Measurements from ENCODE around the gene DISC1.
"Not testable (repeated sequence)": the region's sequence is repeated elsewhere in the genome, so short reads cannot be mapped to it uniquely, and the experiment has no call there.

DISC1 gene

DNA sequence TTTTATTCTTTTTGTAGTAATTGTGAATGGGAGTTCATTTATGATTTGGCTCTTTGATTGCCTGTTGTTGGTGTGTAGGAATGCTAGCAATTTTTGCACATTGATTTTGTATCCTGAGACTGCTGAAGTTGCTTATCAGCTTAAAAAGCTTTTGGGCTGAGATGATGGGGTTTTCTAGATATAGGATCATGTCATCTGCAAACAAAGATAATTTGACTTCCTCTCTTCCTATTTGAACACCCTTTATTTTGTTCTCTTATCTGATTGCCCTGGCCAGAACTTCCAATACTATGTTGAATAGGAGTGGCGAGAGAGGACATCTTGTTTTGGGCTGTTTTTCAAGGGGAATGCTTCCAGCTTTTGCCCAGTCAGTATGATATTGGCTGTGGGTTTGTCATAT is 31.6 kb downstream of the DISC1 start:
- peaks cover 25% of the 10 kb centered on the region for H3K4me1 Mint-ChIP-seq
- H3K27me3 Mint-ChIP-seq, H3K27ac Mint-ChIP-seq, H3K4me3 Mint-ChIP-seq, DNase-seq, CTCF ChIA-PET: not testable (repeated sequence)
- H3K36me3 Mint-ChIP-seq, result peaks cover 23% of the 10 kb centered on the region
- peaks cover 39% of the 10 kb centered on the region for H3K9me3 Mint-ChIP-seq

DNA sequence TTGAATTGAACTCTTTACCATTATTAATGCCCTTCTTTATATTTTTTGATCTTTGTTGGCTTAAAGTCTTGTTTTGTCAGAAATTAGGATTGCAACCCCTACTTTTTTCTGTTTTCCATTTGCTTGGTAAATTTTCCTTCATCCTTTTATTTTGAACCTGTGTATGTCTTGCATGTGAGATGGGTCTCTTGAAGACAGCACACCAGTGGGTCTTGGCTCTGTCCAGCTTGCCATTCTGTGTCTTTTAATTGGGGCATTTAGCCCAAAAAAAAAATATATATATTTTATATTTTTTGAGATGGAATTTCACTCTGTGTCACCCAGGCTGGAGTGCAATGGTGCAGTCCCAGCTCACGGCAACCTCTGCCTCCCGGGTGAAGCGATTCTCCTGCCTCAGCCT is 33.6 kb downstream of the DISC1 start:
- CTCF ChIA-PET, result no interaction called here
- Mint-ChIP-seq H3K9me3 (peaks cover 48% of the 10 kb centered on the region), H3K36me3 (peaks cover 25% of the 10 kb centered on the region), H3K27me3 (no peaks in the 10 kb centered on the region), H3K27ac (no peak overlapping the region), H3K4me1 (peaks cover 21% of the 10 kb centered on the region), H3K4me3 (no peak overlapping the region)
- no peak for DNase-seq

DNA sequence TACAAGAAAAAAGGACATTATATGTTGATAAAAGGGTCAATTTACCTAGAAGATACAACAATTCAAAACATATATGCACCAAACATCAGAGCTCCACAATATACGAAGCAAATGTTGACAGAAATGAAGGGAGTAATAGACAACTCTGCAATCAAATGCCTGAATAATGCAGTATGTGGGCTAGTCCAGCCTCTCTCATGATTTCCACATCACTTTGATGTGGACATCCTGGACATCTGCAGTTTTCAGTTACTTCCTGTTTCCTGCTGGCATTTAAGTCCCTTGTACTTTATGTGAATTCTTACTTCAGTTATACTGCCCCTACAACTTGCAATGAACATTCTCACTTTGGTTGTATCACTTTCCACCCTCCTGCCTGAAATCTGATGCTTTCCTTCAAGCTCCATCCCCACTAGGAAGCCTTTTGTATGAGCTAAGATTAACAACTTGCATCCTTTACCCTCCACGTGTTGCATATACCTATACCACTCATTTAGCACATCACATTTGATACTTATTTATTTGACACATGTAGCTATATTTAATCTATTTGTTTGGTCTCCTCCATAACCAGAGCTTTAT is 36.7 kb downstream of the DISC1 start:
- CTCF ChIA-PET, result no interaction called here
- H3K36me3 Mint-ChIP-seq, result peaks cover 25% of the 10 kb centered on the region

DNA sequence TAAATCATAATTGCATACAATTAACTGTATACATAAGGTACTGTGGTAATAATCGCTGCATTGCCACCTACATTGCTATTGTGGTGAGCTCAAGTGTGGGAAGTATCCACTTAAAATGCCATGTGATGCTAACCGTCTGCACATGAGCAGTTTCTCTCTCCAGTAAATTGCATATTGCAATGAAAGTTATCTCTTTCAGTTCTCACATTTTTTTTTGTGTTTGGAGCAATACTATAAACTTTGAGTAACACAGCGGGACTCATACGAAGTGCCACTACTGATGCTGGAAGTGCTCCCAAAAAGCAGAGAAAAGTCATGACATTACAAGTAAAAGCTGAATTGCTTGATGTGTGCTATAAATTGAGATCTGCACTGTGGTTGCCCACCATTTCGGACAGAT is 38.5 kb downstream of the DISC1 start:
- Mint-ChIP-seq H3K36me3 (peaks cover 24% of the 10 kb centered on the region), H3K9me3 (peaks cover 39% of the 10 kb centered on the region), H3K4me3 (no peak overlapping the region), H3K27me3 (no peaks in the 10 kb centered on the region), H3K4me1 (peaks cover 14% of the 10 kb centered on the region), H3K27ac (no peak overlapping the region)
- no peak for DNase-seq
- CTCF ChIA-PET, result no interaction called here

More for the DNA sequence above, 36.7 kb downstream of the DISC1 start:
- peaks cover 34% of the 10 kb centered on the region for H3K9me3 Mint-ChIP-seq
- DNase-seq, result no peak
- no peaks in the 10 kb centered on the region for H3K27me3 Mint-ChIP-seq
- H3K4me3 Mint-ChIP-seq, result no peak overlapping the region
- no peak overlapping the region for H3K27ac Mint-ChIP-seq
- H3K4me1 Mint-ChIP-seq, result peaks cover 18% of the 10 kb centered on the region

DNA sequence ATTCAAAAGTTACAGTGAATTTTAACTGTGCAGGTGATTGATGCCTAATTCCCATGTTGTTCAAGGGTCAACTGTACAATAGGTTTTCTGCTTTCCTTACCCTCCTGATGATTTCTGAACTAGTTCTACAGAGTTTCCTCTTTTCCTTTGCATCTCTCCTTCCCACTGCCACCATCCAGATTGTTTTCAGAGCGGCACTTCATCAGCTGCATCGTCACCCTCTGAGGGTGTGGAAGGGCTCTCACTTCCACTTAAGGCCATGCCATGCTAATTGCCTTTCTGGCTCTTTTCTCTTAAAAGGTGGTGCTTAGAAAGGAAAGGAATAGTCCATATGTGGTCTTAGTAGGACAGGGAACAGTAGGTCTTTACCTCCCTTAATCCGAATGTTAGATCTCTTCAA is 39.1 kb downstream of the DISC1 start:
- no peak for DNase-seq
- Mint-ChIP-seq H3K4me1 (peaks cover 14% of the 10 kb centered on the region), H3K27ac (no peak overlapping the region), H3K36me3 (peaks cover 23% of the 10 kb centered on the region), H3K9me3 (peaks cover 39% of the 10 kb centered on the region), H3K4me3 (no peak overlapping the region), H3K27me3 (no peaks in the 10 kb centered on the region)
- CTCF ChIA-PET, result no interaction called here

DNA sequence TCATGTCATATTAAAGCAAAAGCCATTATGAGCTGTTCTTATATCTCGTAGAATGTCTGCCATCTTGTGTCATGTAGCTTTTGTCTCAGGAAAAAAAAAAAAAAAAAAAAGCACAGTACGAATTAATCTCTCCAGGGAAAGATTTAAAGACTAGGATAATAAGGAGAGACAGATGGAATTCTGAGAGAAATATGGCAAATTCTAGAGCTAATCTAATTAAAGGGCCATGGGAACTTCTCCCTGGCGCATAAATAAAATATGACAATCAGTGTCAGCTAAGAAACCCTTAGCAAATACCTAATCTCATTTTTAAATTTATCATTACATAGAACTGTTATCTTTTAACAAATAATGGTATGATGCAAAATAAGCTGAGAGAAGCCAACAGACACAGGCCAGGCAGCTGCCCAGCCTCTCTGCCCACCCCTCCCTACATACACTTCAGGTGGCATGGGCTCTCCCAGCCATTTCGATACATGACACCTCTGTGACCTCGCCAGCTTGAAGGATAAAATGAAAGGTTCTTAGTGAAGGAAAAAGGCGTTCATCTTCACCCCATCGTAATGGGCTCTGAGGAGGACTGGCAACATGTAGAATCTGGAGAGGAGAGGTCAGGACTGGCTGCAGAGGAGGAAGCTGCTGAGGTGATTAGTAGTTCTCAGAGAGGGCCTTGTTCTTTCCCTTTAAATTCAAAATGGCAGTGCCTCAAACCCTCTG is 39.8 kb downstream of the DISC1 start:
- Mint-ChIP-seq H3K36me3 (peaks cover 23% of the 10 kb centered on the region), H3K4me3 (no peak overlapping the region), H3K4me1 (peaks cover 9% of the 10 kb centered on the region), H3K27me3 (no peaks in the 10 kb centered on the region), H3K9me3 (peaks cover 38% of the 10 kb centered on the region), H3K27ac (no peak overlapping the region)
- no peak for DNase-seq
- CTCF ChIA-PET, result no interaction called here

DNA sequence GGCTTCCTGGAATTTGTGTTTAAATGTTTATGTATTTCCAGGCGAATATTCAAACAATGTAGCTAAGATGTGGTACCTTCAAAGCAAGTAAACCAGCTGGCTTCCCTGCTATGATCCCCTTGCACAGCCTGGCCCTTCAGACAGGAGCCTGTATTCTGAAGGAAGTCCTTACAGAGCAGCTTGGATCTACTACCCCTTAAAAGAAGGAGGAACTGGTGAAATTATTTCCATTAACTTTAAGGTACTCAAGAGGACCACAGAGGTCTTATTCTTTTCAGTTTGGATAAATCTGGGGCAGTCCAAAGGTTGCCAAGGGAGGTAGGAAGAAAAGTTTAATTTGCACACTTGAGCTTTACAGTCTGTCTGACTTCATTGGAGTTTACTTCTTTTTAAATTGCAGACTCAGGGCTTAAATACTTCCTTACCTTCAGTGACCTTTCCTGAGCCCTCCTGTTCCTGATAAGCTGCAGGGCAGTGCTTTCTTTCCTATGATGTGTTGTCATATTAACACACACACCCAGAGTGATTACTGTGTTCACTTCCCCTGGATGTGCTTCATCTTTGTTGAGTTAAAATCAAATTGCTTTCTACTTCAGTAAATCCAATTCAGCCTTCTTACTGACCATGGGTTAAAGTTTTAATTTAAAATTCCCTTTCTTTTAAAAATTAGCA is 40.5 kb downstream of the DISC1 start:
- no peaks in the 10 kb centered on the region for H3K27me3 Mint-ChIP-seq
- peaks cover 3% of the 10 kb centered on the region for H3K4me1 Mint-ChIP-seq
- no peak overlapping the region for H3K27ac Mint-ChIP-seq
- CTCF ChIA-PET, result interaction anchor here (1.1 kb wide), 1 partner anchor 90 kb away, joined by 5 read pairs; no protein-coding TSS in a partner anchor
- H3K4me3 Mint-ChIP-seq, result no peak overlapping the region
- DNase-seq, result no peak
- peaks cover 18% of the 10 kb centered on the region for H3K36me3 Mint-ChIP-seq
- H3K9me3 Mint-ChIP-seq, result peaks cover 35% of the 10 kb centered on the region

DNA sequence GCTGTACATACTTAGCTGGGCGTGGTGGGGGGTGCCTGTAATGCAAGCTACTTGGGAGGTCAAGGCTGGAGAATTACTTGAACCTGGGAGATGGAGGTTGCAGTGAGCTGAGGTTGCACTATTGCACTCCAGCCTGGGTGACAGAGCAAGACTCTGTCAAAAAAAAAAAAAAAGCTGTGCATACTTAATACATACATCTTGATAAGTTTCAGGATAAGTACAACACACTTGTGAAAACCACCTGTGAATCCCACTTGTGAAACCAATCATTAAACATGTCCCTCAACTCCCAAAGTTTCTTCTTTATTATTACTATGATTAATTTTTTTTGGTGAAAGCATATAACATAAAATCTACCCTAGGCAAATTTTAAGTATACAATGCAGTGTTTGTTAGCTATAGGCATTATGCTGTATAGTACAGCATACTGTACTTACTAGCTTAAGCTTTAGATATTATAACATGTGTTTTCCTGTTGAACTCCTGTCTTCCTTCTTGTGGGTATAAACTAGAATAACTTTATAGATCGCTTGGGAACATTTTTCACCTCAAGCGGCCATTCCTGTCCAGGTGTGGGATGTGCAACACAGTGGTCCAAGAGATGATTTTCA is 41.4 kb downstream of the DISC1 start:
- peaks cover 18% of the 10 kb centered on the region for H3K36me3 Mint-ChIP-seq
- H3K27ac Mint-ChIP-seq, result no peak overlapping the region
- H3K4me3 Mint-ChIP-seq, result no peak overlapping the region
- no peak for DNase-seq
- CTCF ChIA-PET, result interaction anchor here (0.6 to 1.1 kb wide), 2 partner anchors 89 to 98 kb away, joined by 3 to 5 read pairs; no protein-coding TSS in a partner anchor
- peaks cover 31% of the 10 kb centered on the region for H3K9me3 Mint-ChIP-seq
- no peaks in the 10 kb centered on the region for H3K4me1 Mint-ChIP-seq
- H3K27me3 Mint-ChIP-seq, result no peaks in the 10 kb centered on the region

DNA sequence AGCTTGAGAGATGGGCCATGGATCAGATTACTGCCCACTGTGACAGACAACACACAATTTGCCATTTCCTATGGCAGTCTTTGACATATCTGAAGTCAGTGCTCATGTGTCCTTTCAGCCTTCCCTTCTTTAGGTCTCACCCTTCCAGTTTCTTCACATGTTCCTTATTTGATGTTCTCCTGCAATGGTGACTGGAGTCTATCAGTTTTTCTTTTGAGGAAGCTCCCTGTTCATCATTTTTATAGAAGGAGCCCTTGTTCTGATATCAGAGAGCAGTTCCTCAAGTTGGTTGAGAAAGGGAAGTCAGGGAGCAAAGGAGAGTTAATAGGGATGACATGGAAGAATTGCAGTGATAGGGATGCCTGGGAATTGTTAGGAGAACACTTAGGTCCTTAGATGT is 42.2 kb downstream of the DISC1 start:
- H3K9me3 Mint-ChIP-seq, result peaks cover 27% of the 10 kb centered on the region
- H3K27ac Mint-ChIP-seq, result no peak overlapping the region
- CTCF ChIA-PET, result no interaction called here
- no peaks in the 10 kb centered on the region for H3K27me3 Mint-ChIP-seq
- H3K4me3 Mint-ChIP-seq, result no peak overlapping the region
- peaks cover 18% of the 10 kb centered on the region for H3K36me3 Mint-ChIP-seq
- H3K4me1 Mint-ChIP-seq, result no peaks in the 10 kb centered on the region
- no peak for DNase-seq

DNA sequence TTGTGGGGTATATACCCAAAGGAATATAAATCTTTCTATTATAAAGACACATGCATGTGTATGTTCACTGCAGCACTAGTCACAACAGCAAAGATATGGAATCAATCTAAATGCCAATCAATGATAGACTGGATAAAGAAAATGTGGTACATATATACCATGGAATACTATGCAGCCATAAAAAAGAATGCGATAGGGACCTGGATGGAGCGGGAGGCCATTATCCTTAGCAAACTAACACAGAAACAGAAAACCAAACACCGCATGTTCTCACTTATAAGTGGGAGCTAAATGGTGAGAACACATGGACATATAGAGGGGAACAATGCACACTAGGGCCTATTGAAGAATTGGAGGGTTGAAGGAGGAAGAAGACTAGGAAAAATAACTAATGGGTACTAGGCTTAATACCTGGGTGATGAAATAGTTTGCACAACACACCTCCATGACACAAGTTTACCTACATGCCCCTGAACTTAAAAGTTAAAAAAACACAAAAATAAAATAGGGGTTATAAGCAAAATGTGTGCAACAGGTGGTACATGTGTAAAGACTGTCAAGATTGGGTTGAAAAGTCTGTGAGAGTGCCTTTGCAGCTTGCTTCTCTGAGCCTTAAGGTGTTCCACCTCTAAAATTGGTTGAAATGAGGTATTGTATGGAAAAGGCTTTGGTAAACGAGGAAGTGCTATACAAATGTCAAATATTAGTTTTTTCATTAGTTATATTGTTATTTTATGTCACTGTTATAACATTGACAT is 43.5 kb downstream of the DISC1 start:
- CTCF ChIA-PET, DNase-seq, H3K27ac Mint-ChIP-seq, H3K4me3 Mint-ChIP-seq, H3K27me3 Mint-ChIP-seq, H3K4me1 Mint-ChIP-seq: not testable (repeated sequence)
- peaks cover 22% of the 10 kb centered on the region for H3K9me3 Mint-ChIP-seq
- peaks cover 15% of the 10 kb centered on the region for H3K36me3 Mint-ChIP-seq

DNA sequence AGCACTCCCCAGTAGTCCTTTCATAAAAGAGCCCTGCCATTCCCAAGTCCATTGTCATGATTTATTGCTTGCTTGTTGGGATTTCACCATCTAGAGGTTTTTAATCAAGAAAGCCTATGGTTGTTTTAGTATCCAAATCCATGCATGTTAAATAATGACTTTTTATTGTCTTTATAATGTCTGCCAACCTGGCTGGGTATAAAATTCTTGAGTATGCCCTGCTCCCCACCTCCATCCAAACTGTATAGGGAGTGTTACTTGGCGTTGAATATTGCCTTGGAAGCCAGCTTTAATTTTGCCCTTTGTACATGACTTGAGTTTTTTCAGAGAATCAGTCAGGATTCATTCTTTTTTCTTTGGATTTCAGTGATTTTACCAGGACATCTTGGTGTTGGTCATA is 44.2 kb downstream of the DISC1 start:
- CTCF ChIA-PET, result no interaction called here
- no peak for DNase-seq
- Mint-ChIP-seq H3K4me1 (peaks cover 15% of the 10 kb centered on the region), H3K4me3 (no peak overlapping the region), H3K9me3 (peaks cover 22% of the 10 kb centered on the region), H3K36me3 (peaks cover 15% of the 10 kb centered on the region), H3K27ac (no peak overlapping the region), H3K27me3 (no peaks in the 10 kb centered on the region)

DNA sequence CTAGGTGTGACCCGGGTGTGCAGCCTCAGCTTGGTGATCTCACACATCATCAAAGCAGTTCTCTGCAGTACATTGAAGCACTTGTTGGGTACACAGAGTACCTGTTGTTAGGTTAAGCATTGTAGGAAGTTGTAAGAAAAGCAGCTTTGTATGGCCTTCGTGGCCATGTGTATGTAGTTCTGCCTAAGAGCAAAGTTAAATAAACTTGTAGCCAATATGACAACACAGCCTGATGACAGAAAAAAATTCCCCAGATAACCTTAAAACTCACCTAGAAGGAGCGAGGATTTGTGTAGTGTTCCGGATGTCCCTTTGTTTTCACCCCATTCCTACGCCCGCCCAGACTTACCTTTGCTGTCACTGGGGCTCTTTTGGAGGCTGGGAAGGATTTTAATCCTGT is 48.0 kb downstream of the DISC1 start:
- peaks cover 15% of the 10 kb centered on the region for H3K4me1 Mint-ChIP-seq
- CTCF ChIA-PET, result interaction anchor here (1.0 kb wide), 1 partner anchor 82 kb away, joined by 3 read pairs; no protein-coding TSS in a partner anchor
- DNase-seq, result no peak
- peaks cover 14% of the 10 kb centered on the region for H3K9me3 Mint-ChIP-seq
- H3K27me3 Mint-ChIP-seq, result no peaks in the 10 kb centered on the region
- H3K36me3 Mint-ChIP-seq, result peaks cover 11% of the 10 kb centered on the region
- H3K4me3 Mint-ChIP-seq, result no peak overlapping the region
- no peak overlapping the region for H3K27ac Mint-ChIP-seq

DNA sequence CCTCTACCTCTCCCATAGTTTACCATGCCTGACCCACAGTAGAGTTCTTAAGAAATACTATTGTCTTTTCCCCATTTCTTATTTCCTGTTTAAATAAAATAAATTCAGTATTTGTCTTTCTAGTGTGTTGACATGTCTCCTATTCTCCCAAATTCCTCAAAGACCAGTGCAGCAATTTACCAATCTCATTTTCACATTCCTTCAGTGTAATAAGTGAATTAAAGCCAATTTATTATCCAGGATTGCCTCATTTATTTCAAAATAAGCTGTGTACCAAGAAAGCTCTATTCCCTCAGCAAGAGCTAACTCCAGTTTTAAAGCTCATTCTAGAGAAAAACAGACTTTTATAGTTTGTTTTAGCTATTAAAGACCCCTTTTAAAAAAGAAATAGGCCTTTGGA is 49.9 kb downstream of the DISC1 start:
- H3K4me3 Mint-ChIP-seq, result no peak overlapping the region
- no peaks in the 10 kb centered on the region for H3K27me3 Mint-ChIP-seq
- H3K9me3 Mint-ChIP-seq, result no peaks in the 10 kb centered on the region
- no peak for DNase-seq
- H3K4me1 Mint-ChIP-seq, result peaks cover 15% of the 10 kb centered on the region
- no peak overlapping the region for H3K27ac Mint-ChIP-seq
- peaks cover 4% of the 10 kb centered on the region for H3K36me3 Mint-ChIP-seq
- CTCF ChIA-PET, result no interaction called here

DNA sequence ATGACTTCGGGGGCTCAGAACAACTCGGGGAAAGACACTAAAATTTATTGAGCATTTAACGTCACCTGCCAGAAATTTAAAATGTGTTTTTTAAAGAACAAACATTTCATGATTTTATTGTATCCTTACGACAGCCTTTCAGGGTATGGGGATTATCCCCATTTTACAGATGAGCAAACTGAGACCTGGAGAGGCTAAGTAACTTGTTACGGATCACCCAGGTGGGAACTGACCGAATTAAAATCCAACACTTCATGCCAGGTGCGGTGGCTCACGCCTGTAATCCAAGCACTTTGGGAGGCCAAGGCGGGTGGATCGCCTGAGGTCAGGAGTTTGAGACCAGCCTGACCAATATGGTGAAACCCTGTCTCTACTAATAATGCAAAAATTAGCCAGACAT is 50.9 kb downstream of the DISC1 start:
- Mint-ChIP-seq H3K27ac (no peak overlapping the region), H3K4me3 (no peak overlapping the region), H3K36me3 (peaks cover 4% of the 10 kb centered on the region), H3K9me3 (no peaks in the 10 kb centered on the region), H3K4me1 (peaks cover 15% of the 10 kb centered on the region), H3K27me3 (no peaks in the 10 kb centered on the region)
- DNase-seq, result no peak
- CTCF ChIA-PET, result no interaction called here

All from activated naive CD4-positive, alpha-beta T cell treated with anti-CD3 and anti-CD28 coated beads, Interleukin-2, amount 10 ng/mL, durations not matched to agents 7 days and 5 days (primary cell).